OCI-LY3 (cell line): ENCODE results near the gene TAS1R2.

Source experiments
- CTCF ChIP-seq: fragments of 200-600, 300-600 bp; sonication (generic); IDR thresholded peaks from 2 replicates; pipeline ENCODE4 v1.5.1; 2014; ENCODE audit warnings: antibody characterized with exemption, low read length, low read depth
- EZH2phosphoT487 ChIP-seq: fragments of 200-600 bp; shearing (Covaris generic); IDR thresholded peaks from 2 replicates; pipeline ENCODE4 v1.6.1; 2018; ENCODE audit warnings: antibody characterized with exemption, mixed run types, low read depth

GRCh38 chr1:18819986-18820790 lies 39.3 kb downstream of the TAS1R2 start:
- TF ChIP-seq CTCF (no peak), EZH2phosphoT487 (no peak)
